HG02763 (cell line): ENCODE measurements around the gene NCR3LG1.

ENCODE experiments used
- ATAC-seq: cut with Tn5 transposase; IDR thresholded peaks from one replicate; pipeline ENCODE4 v1.9.1; 2021; ENCODE audit warnings: mild to moderate bottlenecking, moderate library complexity; ENCODE audit not compliant: unreplicated experiment

The NCR3LG1 gene

GRCh38 chr11:17391493-17392355 is 40.1 kb downstream of the NCR3LG1 start:
- ATAC-seq = no peak

- no peak for ATAC-seq
Observed at GRCh38 chr11:17392872-17393271, 41.3 kb downstream of the NCR3LG1 start.

GRCh38 chr11:17393472-17393871 is 41.9 kb downstream of the NCR3LG1 start:
- no peak for ATAC-seq

DNA sequence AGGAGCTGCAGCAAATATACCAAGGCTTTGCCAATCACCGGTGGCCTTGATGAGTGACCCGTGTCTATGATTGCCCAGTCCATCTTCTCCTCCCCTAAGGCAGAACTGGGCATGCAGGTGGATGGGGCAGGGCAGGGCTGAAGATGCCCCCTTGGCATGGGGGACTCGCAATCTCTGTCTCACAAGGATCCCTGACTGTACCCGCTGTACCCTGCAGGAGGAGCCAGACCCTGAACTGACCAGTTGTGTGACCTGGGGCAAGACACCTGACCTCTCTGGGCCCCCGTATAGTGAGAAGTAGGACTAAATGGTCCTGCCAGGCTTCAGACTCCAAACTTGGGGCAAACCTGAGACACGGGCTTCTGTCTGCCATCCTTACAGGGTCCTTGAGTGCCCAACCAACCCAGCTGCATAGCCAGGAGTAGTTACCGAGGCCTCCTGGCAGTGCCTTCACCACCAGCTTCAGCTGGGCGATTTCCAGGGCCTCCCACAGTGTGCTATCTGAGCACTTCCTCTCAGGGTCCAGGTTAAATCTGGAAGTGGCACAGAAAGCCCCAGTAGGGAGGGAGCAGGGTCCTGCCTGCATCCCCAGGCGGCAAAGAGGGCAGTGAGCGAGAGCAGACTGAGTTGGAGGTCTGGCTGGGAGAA is 43.3 kb downstream of the NCR3LG1 start:
- ATAC-seq = no peak

GRCh38 chr11:17395554-17395961 is 44.0 kb downstream of the NCR3LG1 start:
- ATAC-seq = no peak

DNA sequence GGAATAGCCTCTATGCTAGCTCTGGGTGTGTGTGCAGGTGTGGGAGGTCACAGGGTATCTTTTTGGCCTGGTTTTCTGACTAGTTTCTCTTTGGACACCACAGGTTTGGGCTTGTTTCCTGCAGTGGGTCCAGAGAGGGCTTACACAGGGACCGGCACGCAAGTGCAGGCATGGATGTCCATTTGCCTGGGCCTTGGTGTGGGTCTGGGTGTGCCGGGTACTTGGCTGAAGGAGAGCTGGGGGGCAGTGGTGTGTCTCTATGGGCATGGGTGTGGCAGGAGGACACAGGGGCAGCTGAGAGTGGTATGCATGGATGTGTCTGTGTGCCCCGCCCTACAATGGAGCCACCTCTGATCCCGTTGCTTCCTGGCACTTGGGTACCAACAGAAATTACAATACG is 44.4 kb downstream of the NCR3LG1 start:
- ATAC-seq = no peak

DNA sequence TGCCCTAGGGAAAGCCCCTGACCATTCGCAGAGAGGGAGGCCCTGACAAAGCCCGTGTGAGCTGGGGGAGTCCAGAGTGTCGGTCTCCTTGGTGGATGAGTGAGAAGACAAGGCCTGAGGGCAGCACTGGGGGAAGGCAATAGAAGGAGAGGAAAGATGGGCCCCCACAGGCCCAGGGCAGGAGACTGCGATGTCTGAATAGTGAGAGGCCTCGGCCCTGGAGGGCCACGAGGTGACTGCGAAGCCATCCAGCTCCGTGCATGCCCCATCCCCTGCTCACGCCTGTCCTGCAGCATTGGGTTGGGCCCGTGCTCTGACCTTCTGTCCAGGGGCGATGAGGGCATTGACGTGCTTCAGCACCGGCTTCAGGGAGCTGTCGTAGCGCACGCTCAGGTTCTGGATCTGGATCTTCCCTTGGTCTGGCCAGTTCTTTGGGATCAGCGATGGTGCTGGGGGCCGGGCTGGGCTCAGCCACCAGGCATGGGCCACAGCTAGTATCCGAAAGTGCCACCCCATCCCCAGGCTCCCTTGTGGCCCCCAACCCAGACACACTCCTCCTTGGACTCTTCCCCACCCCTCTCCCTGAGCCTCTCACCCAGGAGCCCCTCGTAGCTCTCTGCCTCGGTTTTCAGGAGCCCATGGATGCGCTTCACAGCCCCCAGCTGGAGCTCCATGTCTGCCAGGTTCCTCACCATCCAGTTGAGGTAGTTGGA is 45.2 kb downstream of the NCR3LG1 start:
- ATAC-seq = no peak

- ATAC-seq = no peak
Observed at GRCh38 chr11:17397311-17398002, 45.9 kb downstream of the NCR3LG1 start.

- ATAC-seq = no peak
Observed at GRCh38 chr11:17399236-17399635, 47.6 kb downstream of the NCR3LG1 start.

DNA sequence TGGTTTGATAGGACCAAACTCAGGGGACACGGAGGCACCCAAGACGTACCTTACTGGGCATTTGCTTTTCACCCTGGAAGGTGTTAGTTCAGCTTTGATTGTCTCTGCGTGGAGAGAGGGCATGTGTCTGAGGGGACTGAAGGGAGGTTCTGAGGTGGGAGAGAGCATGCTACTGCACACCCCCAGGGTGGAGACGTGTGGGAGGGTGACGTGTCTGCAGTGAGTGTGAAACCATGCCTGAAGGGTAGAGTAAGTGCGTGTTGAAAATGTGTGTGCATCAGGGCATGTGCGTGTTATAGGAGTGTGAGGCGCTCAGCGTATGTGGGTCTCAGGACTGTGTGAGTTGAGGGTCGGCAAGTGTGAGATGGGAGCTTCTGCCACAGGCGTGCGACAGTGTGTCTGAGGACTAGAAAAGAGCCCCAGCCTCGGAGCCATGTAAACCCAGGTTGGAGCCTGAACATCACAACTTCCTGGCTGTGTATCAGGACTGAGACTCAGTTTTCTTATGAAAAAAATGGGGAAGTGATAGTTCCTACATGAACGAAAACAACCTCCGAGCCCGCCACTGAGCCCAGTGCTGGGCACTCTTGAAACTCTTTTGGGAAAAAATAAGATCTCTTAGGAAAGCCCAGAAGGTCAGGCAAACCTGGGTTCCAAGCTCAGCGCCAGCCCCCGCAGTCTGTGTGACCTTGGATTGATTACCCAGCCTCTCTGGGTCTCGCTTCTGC is 48.6 kb downstream of the NCR3LG1 start:
- ATAC-seq = no peak

DNA sequence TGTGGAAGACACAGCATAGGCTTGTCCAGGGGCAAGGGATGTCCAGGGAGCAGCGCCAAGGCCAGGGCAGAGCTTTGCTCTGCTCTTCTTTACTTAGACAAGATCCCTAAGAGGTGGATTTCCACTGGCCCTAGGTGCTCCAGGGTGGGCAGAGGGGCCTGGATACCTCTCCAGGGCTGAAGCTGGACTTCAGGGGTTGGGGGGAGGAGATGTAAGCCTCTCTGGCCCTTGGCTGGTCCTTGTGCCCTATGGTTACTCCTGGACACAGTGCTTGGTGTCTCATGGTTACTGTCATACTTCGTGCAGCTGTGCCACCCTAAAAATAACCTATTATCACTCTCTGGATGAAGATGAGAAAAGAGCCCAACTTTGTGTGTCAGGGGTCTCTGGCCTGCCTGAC is 49.7 kb downstream of the NCR3LG1 start:
- no peak for ATAC-seq

DNA sequence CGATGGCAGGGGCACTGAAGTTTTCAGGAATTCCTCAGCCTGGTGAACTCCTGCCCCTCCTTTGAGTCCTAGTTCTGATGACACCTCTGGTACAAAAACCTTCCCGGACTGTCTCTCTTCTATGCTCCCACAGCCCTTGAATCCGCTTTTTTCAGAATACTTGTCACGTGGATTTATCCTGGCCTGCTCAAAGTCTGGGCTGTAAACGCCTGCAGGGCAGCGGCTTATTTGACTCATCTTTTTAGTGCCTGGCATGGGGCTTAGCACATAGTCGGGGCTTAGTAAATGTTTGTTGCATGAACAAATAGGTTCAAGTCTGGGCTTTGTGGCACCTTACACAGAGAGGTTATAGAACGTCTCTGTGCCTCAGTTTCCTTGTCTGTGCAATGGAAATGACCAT is 50.2 kb downstream of the NCR3LG1 start:
- ATAC-seq = no peak

GRCh38 chr11:17402486-17402885 is 50.9 kb downstream of the NCR3LG1 start:
- ATAC-seq = no peak

- no peak for ATAC-seq
Observed at GRCh38 chr11:17403980-17404759, 52.6 kb downstream of the NCR3LG1 start.

- ATAC-seq = no peak
Observed at GRCh38 chr11:17405232-17406005, 53.8 kb downstream of the NCR3LG1 start.

GRCh38 chr11:17406082-17406817 is 54.6 kb downstream of the NCR3LG1 start:
- ATAC-seq = no peak

DNA sequence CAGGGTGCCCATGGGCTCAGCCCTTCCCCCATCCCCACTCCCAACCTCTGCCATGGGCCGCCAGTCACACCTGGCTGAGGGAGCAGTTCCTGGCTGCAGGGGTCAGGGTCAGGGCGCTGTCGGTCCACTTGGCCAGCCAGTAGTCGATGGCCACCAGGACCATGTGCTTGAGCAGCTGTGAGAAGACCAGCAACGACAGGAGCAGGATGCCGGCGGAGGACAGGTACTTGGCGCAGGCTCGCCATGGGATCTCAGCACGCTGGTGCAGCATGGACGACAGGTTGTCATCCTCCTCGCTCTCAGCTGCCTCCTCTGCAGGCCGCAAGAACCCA is 55.2 kb downstream of the NCR3LG1 start:
- ATAC-seq = no peak

DNA sequence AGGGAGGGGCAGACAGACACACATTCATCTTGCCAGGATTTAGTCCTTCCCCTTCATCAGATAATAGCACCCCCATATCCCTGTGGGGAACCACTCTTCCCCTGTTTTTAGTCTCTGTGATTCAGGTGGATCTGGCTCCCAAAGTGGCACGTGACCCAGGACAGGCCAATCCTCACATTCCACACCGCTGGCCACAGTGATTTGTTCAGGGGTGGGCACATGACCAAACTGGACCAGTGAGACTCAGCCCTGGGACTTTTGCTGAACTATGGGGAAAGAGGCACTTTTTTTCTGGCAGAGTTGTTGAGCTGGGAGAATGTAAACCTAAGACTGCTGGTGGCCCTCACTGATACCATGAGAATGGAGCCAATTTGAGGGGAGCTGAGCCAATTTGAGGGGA is 56.0 kb downstream of the NCR3LG1 start:
- no peak for ATAC-seq
